ENCODE data around the gene PRDM11. TPM values are rescaled to one million over a fixed set of nuclear protein-coding genes. Genes with fewer than 3 reads are reported as not detected.
"Not testable (repeated sequence)": the region's sequence is repeated elsewhere in the genome, so short reads cannot be mapped to it uniquely, and the experiment has no call there.

PRDM11 gene
- 6.9 TPM for total RNA-seq

DNA sequence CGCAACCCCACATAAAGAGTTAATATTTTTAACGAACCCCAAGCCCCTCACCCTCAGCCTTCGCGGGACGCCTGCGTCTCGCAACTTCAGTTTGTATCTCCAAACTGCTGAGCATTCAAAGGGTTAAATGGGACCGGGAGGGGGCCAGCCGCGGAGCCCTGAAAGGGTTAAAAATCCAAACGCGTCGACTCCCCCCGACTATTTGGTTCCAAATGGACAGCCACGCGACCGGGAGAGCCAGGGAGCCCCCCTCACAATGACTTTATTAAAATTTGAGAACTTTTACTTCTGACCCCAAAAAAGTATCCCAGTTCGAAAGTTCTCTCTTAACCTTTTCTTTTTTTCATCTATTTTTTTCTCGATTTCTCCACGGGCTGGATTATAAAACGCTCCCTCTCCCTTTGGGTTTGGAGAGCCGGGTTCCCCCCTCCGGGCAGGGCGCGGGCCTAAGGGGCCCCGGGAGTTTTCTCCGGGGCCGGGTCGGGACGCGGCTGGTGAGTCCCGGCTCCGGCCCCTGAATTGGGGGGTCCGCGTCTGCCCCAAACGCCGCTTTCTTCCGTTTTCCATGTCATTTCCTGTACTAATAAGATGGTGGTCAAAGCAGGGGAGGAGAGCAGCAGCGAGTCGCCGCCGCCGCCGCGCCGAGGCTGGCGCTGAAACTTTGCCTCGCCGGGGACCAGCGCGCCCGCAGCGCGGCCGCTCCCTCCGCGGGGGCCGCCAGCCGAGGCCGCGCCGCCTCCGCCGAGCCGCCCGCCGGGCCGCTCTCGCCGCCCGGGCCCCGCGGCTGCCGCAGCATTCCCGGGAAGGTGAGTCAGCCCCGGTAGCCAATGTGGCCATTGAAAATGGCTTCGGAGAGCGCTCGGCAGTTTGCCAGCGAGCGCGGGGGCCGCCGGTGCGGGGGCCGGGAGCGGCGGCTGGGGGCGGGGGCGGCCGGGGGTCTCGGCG is at the start of gene PRDM11:
PRDM11 (plus strand) TSS at position 568 of the 945 bp plus-strand sequence. CDS start 35,128 bp downstream, outside the sequence.
- DNase-seq (ENCODE audit: low spot score in 2 of 2) (peak; percentile 81 to 86), FAIRE-seq (no peak)

DNA sequence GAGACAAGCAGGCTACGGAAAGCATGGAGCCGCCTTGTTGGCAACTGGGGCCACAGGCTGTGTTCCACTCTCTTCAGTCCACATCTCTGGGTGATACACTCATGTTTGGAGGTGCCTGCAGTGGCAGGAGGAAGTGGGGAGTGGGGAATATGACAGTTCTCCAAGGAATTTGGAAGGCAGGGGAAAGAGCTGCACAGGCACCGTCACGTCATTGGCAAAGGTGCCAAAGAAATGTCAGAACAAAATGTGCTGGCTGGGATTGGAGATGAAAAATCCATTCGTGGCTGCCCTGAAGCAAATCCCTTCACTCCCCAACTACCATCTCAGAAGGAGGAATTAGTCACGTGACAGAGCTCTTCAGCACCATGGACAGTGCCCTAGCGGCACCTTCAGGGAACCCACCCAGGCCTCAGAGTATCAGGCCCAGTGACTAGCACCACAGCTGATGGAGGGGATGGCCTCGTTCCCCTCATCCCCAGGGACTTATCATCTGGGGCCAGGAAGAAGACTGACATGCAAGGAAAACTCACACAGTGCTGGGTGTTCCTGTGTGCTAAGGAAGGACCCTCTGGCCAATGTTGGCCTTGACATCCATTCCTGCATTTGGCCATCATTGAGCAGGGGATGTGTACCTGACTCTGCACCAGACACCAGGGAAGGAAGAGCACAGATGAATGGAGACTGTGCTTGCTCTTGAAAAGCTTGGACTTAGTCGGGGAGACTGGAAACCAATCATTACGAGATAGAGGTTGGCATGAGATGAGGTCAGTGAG is 48.5 kb upstream of the PRDM11 start:
- DNase-seq (ENCODE audit: low spot score in 2 of 2) (no peak), FAIRE-seq (no peak)

DNA sequence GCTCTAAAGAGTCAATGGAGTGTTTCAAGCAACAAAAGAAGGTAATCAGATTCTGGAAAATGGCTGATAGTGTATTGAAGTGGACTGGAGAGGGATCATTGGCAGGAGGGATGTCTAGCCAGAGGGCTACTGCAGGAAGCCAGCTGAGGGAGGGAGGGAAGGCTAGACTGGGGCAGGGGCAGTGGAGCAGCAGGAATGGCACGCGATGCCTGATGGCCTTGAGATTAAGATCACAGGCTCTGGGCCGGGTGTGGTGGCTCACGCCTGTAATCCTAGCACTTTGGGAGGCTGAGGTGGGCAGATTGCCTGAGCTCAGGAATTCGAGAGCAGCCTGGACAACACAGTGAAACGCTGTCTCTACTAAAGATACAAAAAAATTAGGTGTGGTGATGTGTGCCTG is 47.5 kb upstream of the PRDM11 start:
- no peak for DNase-seq (ENCODE audit: low spot score in 2 of 2)
- no peak for FAIRE-seq

DNA sequence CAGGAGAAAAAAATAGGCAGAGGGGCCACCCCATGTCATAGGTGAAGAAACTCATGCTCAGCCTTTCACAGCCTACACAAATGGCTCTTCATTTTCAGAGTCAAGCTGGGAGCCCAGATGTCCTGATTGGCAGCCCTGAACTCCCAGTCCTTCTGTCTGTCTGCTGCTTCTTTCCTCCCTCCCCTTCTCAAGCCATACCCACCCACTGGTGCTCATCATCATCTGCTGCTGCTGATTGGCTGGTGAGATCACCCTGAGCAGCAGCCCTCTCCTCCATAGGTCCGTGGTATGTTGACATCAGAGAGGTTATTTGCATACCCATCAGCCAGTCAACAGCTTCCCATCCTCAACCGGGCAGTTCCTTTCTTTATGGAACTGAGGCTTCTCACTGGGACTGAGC is 46.1 kb upstream of the PRDM11 start:
- no peak for DNase-seq (ENCODE audit: low spot score in 2 of 2)
- no peak for FAIRE-seq

DNA sequence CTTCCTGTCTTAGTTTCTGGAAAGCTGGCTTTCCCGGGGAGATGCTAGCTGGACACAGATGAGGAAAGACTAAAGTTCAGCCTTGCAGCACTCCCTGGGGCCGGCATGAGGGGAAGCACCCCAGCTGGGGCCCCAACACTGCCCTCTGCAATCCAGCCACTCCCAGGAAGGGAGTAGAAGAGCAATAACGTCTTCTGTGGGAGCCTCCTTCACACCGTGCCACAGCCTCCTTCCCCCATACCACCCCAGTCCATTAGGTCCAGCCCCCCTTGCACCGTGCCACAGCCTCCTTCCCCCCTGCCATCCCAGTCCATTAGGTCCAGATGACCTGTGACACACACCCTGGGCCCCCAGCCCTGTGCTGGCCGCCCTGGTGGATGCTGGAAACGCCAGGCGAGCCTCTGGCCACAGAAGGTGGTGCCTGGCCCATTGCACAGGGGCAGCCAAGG is 44.1 kb upstream of the PRDM11 start:
- no peak for FAIRE-seq
- no peak for DNase-seq (ENCODE audit: low spot score in 2 of 2)

DNA sequence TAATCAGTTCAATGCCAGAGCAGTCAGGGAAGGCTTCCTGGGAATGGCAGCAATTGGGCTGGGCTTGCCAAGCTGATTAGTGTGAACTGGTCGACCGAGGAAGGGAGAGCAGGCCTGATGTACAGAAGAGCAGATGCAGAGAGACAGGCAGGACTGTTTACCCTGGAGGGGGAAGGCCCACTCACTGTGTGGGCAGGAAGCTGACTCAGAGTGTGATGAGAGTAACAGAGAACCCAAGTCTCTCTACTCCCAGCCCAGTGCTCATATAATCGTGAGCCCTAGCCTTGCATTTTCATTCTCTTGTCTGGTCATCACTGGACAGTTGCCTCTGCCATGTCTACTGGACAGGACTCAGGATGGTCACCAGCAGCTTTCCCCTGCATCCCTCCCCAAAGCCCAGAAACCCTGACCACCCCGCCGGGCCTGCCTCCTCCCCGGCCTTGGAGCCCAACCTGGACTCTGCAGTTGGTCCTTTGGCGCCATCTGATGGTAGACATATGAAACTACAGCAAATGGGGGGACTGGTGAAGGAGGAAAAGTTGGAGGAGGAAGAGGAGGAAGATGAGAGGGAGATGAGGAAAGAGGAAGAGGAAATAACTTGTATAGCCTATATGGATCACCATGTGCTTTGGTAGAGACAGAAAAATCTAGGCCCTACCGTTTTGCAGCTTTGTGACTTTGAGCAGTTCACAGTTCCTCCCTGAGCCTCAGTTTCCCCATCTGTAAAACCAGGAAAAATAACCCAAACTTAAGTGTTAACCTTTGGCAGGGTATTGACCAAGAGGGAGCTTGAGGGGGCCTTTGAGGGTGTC is 43.4 kb upstream of the PRDM11 start:
- FAIRE-seq: no peak
- DNase-seq (ENCODE audit: low spot score in 2 of 2): peak in 1 of 2 donors; percentile 72

DNA sequence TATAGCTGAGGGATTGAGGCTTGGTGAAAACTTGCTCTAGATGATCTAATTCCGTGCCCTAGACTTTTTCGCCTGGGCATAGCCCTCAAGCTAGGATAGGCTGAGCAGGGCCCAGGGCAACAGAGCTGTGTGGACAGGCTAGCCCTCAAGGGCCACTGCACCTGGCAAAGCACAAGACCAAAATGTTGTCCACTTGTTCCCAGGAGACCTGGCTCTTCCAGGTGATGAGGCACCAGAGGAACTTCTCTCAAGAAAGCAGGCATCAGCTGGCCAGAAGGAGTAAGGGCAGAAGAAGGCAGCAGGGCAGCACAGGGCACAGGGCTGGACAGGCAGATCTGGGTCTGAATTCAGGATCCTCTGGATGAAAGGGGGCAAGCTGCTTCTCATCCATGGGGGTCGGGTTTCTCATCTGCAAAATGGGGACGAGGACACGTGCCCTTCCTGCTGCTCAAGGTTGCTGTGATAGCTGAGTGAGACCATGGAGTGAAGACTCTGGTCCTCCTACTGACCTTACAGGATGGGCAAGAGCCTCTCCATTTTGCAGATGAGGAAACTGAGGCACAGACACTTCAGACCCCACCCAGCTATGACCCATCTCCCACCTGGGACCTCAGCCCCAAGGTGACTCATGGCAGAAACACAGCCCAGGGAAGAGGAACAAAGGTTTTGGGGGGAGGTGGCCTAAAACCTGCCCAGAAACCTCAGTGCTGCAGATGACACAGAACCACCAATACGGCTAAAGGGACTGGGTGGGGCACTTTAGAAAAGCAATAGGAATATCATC is 42.2 kb upstream of the PRDM11 start:
- FAIRE-seq: no peak

DNA sequence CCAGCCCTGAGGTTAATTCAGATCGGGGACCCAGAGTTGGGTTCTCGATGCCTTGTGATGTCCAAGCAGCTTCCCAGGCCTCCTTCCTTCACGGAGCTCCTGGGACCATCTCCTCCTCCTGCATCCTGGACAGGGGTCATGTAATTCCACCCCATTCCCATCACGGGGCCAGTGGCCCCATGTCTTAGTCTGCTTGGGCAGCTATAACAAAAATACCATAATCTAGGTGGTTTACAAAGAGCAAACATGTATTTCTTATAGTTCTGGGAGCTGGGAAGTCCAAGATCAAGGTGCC is 41.7 kb upstream of the PRDM11 start:
- DNase-seq (ENCODE audit: low spot score in 2 of 2): no peak
- no peak for FAIRE-seq

More for the DNA sequence above, 42.2 kb upstream of the PRDM11 start:
- no peak for DNase-seq (ENCODE audit: low spot score in 2 of 2)

DNA sequence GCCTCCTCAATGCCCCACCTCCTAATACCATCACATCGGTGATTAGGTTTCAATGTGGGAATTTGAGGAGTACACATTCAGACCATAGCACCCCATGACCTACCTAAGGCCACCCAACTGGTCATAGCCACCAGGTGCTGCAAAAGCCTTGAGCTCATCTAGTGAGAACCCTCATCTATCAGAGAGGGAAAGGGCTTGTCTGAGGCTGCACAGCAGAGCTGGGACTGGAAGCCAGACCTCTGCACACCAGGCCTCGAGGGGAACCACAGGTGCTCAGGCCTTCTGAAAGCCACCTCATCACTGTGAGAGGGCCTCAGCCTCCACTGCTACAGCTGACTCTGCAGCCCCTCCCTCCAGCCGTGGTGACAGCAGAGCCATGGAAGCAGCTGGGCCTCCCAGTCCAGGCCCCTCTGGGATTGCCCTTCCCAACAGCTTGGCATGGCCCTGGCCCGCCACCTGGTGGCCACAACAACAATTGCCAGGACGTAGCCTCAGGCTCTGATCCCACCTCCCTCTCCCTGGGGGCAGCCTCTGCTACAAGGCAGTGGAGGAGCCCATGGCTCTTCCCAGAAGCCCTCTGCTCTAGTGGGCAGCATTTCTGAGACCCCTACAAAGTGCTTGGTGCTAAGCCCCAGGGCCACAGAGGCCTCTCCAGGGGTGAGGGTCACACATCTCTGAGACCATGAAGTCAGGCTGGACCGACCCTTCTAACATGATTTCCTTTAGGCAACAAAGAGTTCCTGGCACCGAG is 41.0 kb upstream of the PRDM11 start:
- DNase-seq (ENCODE audit: low spot score in 2 of 2) (peak; percentile 60 to 81), FAIRE-seq (no peak)

DNA sequence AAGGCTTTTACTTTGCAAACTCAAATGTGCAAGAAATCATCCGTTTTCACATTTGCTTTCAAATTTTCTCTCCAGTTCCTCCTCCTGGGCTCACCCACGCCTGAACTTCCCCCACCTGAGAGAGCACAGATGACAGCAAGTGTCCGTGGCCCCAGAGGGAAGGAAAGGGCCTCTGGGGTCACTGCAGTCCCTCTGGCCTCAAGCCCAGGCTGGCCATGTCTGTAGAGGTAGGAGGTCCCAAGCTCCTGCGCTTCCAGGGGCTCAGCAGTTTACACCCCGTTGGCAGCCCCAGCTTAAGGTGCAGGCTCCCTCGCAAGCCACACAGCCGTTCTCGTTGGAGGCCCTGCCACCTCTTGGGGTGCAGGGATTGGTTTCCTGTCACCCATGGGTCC is 40.5 kb upstream of the PRDM11 start:
- FAIRE-seq: no peak
- no peak for DNase-seq (ENCODE audit: low spot score in 2 of 2)

DNA sequence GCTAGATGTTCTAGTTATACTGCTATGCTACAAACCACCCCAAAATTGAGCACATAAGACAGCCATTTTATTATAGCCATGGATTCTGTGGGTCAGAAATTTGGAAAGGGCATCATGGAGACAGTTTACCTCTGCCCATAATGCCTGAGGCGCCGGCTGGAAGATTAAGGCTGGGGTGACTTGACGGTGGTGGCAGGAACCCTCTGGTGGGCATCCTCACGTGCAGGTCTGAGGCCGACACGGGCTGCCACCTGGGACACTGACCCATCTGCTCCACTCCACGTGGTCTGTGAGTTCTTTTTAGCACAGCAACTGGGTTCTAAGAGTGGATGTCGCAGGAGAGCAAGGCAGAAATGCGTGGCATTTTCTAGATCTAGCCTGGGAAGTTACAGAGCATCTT is 40.0 kb upstream of the PRDM11 start:
- no peak for DNase-seq (ENCODE audit: low spot score in 2 of 2)
- no peak for FAIRE-seq

DNA sequence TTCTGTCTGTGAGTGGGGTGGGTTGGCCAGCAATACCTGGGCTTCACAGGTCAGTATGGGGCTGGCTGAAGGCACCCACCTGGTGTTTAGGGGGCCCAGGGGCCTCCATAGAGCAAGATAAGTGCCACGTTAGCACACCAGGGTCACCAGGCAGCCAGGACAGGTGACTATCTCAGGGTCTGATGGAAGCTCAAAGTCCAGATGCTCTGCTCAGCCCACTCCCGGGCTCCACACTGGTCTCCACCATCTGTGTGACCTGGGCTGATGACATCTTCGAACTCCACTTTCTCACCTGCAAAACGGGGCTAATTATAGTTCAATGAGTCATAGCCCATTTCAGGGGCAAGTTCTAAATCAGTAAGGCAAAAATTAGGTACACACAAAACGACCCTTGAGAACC is 39.4 kb upstream of the PRDM11 start:
- FAIRE-seq: no peak

DNA sequence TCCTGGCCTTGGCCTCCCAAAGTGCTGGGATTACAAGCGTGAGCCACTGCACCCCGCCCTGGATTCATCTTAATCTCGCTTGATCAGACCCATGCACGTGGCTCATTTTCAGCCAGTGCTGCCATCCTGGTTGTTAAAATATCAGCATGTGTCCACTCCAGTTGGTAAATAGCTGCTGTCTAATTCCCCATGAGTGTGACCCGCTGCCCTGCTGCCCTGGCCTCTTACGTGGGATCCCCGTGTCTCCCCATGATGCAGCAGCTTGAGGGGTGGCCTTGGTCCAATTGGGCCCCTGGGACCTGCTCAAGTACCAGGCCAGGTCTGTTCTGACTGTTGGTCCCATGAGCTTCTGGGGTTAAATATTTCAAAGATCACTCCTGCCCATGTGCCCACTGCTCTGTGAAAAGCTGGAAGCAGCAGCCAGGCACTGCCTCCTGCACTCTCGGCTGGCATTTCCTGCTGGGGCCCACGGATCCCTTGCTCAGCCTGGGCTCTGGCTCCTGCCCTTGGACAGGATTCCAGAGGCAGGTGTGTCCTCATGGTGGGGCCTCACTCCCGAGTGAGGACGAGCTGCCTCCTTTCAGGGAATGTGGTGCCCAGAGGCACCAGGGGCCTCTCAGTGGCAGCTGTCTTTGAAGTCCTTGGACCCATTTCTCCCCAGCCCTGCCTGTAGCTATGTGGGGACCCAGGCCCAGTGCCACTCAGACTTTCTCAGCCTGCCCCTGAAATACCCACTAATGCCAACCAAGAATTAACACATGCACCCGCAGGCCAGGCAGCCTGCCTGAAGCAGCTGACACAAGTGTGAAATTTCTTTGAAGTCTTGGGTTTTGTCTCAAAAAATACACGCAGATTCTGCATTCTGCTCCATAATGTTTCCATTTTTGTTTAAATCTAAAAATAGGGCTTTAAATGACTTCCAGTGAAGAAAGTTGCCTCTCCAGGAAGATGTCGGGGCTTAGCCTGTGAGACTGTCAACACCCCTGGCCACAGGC is 38.1 kb upstream of the PRDM11 start:
- DNase-seq (ENCODE audit: low spot score in 2 of 2): no peak
- no peak for FAIRE-seq

More for the DNA sequence above, 39.4 kb upstream of the PRDM11 start:
- no peak for DNase-seq (ENCODE audit: low spot score in 2 of 2)

DNA sequence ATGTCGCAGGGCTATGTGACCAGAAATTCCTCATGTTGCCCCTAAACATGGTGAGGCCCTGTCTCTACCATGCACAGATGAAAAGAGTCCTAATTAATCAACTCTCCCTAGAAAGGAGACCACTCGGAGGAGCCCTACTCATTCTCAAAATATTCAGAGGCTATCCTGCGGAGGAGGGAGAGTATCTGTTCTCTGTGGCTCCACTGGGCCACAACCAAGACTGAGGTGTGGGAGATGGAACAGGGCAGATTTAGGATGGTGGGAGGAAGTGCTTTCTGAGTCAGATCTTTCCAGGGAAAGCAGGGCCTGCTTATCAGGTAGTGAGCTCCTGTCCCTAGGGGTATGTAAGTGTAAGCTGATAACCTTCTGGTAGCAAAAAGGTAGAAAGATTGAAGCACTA is 37.0 kb upstream of the PRDM11 start:
- DNase-seq (ENCODE audit: low spot score in 2 of 2): no peak
- FAIRE-seq: no peak

DNA sequence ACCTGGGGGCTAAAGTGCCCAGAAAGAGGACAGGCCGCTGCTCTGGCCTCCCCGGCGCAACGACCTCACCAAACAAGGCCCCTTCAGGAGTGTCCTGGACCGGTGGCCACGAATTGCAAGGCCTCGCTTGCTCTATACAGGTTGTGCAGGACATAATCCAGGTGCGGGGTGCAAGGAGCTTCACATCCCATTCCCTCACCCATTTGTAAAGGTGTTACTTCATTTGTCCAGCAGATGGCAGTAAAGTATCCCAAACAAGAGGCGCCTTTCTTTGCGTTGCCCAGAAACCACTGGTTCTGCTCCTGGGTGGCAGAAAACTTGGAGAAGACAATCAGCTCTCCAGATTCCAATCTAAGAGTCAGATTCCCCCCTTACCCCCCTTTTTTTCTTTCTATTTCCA is 35.9 kb upstream of the PRDM11 start:
- peak; percentile 31 for FAIRE-seq
- DNase-seq (ENCODE audit: low spot score in 2 of 2): peak; percentile 50 to 71

DNA sequence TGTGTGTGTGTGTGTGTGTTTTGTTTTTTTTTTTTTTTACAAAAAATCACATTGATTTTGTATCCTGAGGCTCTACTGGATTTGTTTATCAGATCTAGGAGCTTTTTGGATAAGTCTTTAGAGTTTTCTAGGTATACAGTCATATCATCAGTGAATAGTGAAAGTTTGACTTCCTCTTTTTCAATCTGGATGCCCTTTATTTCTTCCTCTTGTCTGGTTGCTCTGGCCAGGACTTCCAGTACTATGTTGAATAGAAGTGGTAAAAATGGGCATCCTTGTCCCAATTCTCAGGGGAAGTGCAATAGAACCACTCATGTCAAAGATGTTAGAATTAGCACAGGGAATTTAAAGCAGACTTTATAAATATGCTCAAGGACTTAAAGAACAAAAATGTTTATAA is 32.6 kb upstream of the PRDM11 start:
- FAIRE-seq (no peak), DNase-seq (ENCODE audit: low spot score in 2 of 2) (no peak)

DNA sequence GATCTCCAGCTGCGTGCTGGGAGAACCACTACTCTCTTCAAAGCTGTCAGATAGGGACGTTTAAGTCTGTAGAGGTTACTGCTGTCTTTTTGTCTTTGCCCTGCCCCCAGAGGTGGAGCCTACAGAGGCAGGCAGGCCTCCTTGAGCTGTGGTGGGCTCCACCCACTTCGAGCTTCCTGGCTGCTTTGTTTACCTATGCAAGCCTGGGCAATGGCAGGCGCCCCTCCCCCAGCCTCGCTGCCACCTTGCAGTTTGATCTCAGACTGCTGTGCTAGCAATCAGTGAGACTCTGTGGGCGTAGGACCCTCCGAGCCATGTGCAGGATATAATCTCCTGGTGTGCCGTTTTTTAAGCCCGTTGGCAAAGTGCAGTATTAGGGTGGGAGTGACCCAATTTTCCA is 18.6 kb upstream of the PRDM11 start:
- not testable (repeated sequence) for FAIRE-seq; DNase-seq (ENCODE audit: low spot score in 2 of 2)

DNA sequence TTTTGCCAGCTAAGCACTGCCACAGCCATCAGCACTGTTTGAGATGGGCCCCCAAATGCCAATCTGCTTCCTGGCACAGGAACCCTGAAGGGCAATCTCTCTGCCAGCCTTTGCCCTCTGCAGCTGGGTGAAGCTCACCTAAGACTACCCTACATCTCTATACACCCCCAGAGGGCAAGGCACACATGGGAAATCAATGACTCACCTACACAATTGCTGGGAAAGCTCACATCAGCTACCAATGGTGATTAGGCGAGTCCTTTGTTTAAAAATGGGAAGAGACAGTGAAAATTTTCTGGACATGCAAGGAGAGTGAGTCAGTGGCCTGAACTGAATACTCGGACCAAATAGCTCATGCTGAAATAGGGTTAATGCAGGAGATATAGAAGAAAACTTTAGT is 12.6 kb upstream of the PRDM11 start:
- FAIRE-seq (no peak), DNase-seq (ENCODE audit: low spot score in 2 of 2) (no peak)

Data from frontal cortex (tissue), 4 donors.